DOHH2 (cell line): ENCODE data around the gene CPXM1.

ENCODE experiments used
- EZH2phosphoT487 ChIP-seq: fragments of 200-600 bp; sonication (generic); IDR thresholded peaks from 2 replicates; pipeline ENCODE4 v1.6.1; 2017; ENCODE audit warnings: borderline replicate concordance, mild to moderate bottlenecking, antibody characterized with exemption, low read length, moderate library complexity, mixed read lengths
- TF ChIP-seq, protein P1 (sequence below): fragments of 200-600 bp; sonication (generic); IDR thresholded peaks from one replicate; pipeline ENCODE4 v1.5.1; 2014; ENCODE audit warnings: antibody characterized with exemption, mild to moderate bottlenecking, low read depth, low read length; ENCODE audit not compliant: poor library complexity, severe bottlenecking

DNA sequence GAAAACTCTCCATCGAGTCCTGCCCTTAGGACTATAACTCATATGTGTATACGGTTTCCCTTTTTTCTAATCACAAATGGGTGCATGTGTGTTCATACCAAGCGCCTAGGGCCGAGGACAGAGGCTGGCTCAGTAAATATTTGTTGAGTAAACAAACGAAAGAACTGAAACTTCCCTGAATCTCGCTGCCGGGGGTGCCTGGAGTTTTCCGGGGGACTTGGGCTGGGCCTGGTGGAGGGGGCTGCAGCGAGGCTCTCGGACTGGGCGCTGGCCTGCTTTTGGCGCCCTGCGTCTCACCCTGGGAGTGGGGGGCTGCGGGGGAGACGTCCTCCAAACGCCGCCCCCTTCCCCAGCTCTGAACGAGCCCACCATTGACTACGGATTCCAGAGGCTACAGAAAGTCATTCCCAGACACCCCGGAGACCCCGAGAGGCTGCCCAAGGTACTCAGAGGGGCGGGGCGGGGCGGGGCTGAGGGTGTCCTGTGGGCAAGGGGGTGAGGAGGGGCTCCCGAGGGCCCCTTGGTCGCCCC, 49.0 kb downstream of the CPXM1 start:
- TF ChIP-seq, protein P1, sequence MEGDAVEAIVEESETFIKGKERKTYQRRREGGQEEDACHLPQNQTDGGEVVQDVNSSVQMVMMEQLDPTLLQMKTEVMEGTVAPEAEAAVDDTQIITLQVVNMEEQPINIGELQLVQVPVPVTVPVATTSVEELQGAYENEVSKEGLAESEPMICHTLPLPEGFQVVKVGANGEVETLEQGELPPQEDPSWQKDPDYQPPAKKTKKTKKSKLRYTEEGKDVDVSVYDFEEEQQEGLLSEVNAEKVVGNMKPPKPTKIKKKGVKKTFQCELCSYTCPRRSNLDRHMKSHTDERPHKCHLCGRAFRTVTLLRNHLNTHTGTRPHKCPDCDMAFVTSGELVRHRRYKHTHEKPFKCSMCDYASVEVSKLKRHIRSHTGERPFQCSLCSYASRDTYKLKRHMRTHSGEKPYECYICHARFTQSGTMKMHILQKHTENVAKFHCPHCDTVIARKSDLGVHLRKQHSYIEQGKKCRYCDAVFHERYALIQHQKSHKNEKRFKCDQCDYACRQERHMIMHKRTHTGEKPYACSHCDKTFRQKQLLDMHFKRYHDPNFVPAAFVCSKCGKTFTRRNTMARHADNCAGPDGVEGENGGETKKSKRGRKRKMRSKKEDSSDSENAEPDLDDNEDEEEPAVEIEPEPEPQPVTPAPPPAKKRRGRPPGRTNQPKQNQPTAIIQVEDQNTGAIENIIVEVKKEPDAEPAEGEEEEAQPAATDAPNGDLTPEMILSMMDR = no peak
- no peak for TF ChIP-seq EZH2phosphoT487
